H1 (cell line): Measurements from ENCODE around the gene STYK1. TPM values are rescaled to one million over a fixed set of nuclear protein-coding genes. Genes with fewer than 3 reads are reported as not detected.
A peak's percentile ranks its signal among the peaks of the same experiment; 100 is the strongest.

Experiments
- CEBPB ChIP-seq: IDR thresholded peaks from 2 replicates; pipeline ENCODE4 v1.6.1; 2012; ENCODE audit warnings: low read depth, low read length
- CREB1 ChIP-seq: IDR thresholded peaks from 2 replicates; pipeline ENCODE4 v1.6.1; 2012; ENCODE audit warnings: inconsistent platforms
- NRF1 ChIP-seq: IDR thresholded peaks from 2 replicates; pipeline ENCODE4 v1.6.1; 2011; ENCODE audit warnings: mild to moderate bottlenecking, low read depth, low read length, improper control_type of control experiment
- POLR2A ChIP-seq, 2 experiments: IDR thresholded peaks; 1 replicate in 1 of 2; 2 replicates in 1 of 2; pipeline ENCODE4 v1.6.1; 2011; ENCODE audit warnings: low read depth in 2 of 2, low read length in 2 of 2, mild to moderate bottlenecking in 2 of 2; ENCODE audit errors: control extremely low read depth in 1 of 2
- SAP30 ChIP-seq: fragments of 300-600 bp; sonication (generic); IDR thresholded peaks from 2 replicates; pipeline ENCODE4 v1.7.1; 2012; ENCODE audit warnings: low read length, moderate library complexity, mild to moderate bottlenecking, inconsistent platforms; ENCODE audit not compliant: insufficient read depth, insufficient replicate concordance
- TBP ChIP-seq: IDR thresholded peaks from 2 replicates; pipeline ENCODE4 v1.6.1; 2011; ENCODE audit warnings: low read depth, low read length, improper control_type of control experiment
- USF2 ChIP-seq: IDR thresholded peaks from 2 replicates; pipeline ENCODE4 v1.6.1; 2011; ENCODE audit warnings: low read length, improper control_type of control experiment
- YY1 ChIP-seq: IDR thresholded peaks from 2 replicates; pipeline ENCODE4 v1.6.1; 2011; ENCODE audit warnings: low read depth, mild to moderate bottlenecking, low read length
- polyA plus RNA-seq, 7 experiments: library from polyadenylated mRNA; depleted of rRNA in 3 of 7; stranded (reverse) in 5 of 7; unstranded in 2 of 7; fragments of >200 nt in 5 of 7; fragments of 200-250 nt in 2 of 7; gene quantifications; 1 replicate in 5 of 7; 2 replicates in 1 of 7; 4 replicates in 1 of 7; pipeline versions ENCODE4 v1.2.1 to v1.2.3, GENCODE V29; 2011 to 2013; ENCODE audit warnings: missing spikeins in 2 of 7, mixed read lengths in 2 of 7
- total RNA-seq: library from RNA; stranded (reverse); fragmentation: NEBNext Ultra II Directional; extraction: Animal tissue kit (Norgen Biotek cat#: 25700); gene quantifications from 2 replicates; pipeline ENCODE4 v1.2.1, GENCODE V29; 2021

The STYK1 gene
- total and polyA plus RNA-seq, 2 of the 8 experiments (the other 6 are each of a cell fraction or from before 2014, with no cell fraction given), result 0.38 to 1.1 TPM

- TF ChIP-seq NRF1 (no peak), YY1 (peak; percentile 81), SAP30 (peak; percentile 94), POLR2A (IDR thresholded peaks at IDR 0.05; ENCODE audit: control extremely low read depth in 1 of 2, low read depth in 2 of 2, low read length in 2 of 2) (peak; percentile 66 to 77), CEBPB (peak; percentile 97), USF2 (peak; percentile 27; the same call in 1 of the 2 replicates), CREB1 (0 out of 2 replicates have a peak, but pooled peaks have one; percentile 30), TBP (peak; percentile 36; the same call in 1 of the 2 replicates)
These were observed 48.0 kb upstream of the STYK1 start (continued) for GRCh38 chr12:10721651-10722501.
